ENCODE results near the gene PIGB. TPM values are rescaled to one million over a fixed set of nuclear protein-coding genes. Genes with fewer than 3 reads are reported as not detected.

The PIGB gene
- total and polyA plus RNA-seq, 2 of the 13 experiments (the other 11 are each of a cell fraction or from before 2014, with no cell fraction given): 14.5 to 19.1 TPM

GRCh38 chr15:55289746-55290527 lies 29.1 kb upstream of the PIGB start, which contains the start of gene RAB27A (continued):
- no peak for TF ChIP-seq ZBTB4 (CRISPR knock-in tag; IDR thresholded peaks at IDR 0.05; ENCODE audit: borderline replicate concordance)
- TF ChIP-seq RNF2 (conservative IDR thresholded peaks at IDR 0.05; ENCODE audit: low read depth): no peak
- no peak for TF ChIP-seq SRSF1 (optimal IDR thresholded peaks at IDR 0.05; ENCODE audit: low read depth, low read length)
- TF ChIP-seq CEBPZ (IDR thresholded peaks at IDR 0.05; ENCODE audit: low read length): no peak
- TF ChIP-seq ZFP36L2 (CRISPR knock-in tag; IDR thresholded peaks at IDR 0.05): no peak
- TF ChIP-seq KIAA2018 (CRISPR knock-in tag; IDR thresholded peaks at IDR 0.05; ENCODE audit: borderline replicate concordance): no peak
- TF ChIP-seq ZNF644 (CRISPR knock-in tag; IDR thresholded peaks at IDR 0.05; ENCODE audit: low read depth): no peak
- TF ChIP-seq ZKSCAN5 (CRISPR knock-in tag; IDR thresholded peaks at IDR 0.05): no peak
- peak; percentile 58; the same call in 1 of the 2 replicates for TF ChIP-seq YEATS4 (CRISPR knock-in tag; IDR thresholded peaks at IDR 0.05; ENCODE audit: borderline replicate concordance)
- TF ChIP-seq CENPBD1 (CRISPR knock-in tag; IDR thresholded peaks at IDR 0.05; ENCODE audit: borderline replicate concordance, low read depth): no peak
- TF ChIP-seq THAP7 (CRISPR knock-in tag; IDR thresholded peaks at IDR 0.05): no peak

Measured in HepG2 (cell line).